ENCODE data around the gene PRRC1.

DNA sequence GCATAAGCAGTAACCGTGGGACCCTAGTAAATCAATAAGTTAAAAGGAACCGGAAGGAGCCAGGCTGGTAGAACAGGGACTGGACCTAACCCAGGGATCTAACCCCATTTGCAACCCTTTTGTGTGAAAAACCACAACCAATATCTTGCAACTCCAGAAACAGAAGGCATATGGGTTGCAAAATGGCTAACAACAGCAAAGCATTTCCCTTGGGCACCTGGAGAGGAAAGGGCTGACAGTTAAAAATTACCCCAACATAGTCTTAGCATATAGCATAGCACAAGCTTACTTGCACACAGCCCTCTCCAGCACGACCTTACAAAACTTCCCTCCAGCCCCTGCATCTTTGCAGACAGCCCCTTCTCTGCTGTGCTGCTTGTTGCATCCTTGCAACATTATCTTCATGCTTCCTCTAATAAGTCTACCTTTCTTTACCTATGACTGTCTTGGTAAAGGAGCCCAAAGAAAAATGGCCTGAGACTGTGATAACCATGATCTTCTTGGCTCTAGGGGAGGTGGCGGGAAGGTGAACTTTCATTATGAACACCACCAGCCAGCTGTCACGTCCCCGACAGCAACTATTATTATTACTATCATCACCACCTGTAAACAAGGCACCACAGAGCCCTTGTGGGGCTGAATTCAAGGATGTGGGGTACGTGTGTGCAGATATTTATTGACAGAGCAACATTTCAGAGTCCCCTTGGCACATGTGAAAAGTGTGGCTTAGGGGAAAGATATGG lies 49.8 kb downstream of the PRRC1 start:
- TF ChIP-seq, protein P1, sequence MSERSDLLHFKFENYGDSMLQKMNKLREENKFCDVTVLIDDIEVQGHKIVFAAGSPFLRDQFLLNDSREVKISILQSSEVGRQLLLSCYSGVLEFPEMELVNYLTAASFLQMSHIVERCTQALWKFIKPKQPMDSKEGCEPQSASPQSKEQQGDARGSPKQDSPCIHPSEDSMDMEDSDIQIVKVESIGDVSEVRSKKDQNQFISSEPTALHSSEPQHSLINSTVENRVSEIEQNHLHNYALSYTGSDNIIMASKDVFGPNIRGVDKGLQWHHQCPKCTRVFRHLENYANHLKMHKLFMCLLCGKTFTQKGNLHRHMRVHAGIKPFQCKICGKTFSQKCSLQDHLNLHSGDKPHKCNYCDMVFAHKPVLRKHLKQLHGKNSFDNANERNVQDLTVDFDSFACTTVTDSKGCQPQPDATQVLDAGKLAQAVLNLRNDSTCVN (tag by site-specific recombination; optimal IDR thresholded peaks at IDR 0.05): no peak
- TF ChIP-seq PRDM4 (tag by site-specific recombination; IDR thresholded peaks at IDR 0.05): no peak
- TF ChIP-seq, protein P2, sequence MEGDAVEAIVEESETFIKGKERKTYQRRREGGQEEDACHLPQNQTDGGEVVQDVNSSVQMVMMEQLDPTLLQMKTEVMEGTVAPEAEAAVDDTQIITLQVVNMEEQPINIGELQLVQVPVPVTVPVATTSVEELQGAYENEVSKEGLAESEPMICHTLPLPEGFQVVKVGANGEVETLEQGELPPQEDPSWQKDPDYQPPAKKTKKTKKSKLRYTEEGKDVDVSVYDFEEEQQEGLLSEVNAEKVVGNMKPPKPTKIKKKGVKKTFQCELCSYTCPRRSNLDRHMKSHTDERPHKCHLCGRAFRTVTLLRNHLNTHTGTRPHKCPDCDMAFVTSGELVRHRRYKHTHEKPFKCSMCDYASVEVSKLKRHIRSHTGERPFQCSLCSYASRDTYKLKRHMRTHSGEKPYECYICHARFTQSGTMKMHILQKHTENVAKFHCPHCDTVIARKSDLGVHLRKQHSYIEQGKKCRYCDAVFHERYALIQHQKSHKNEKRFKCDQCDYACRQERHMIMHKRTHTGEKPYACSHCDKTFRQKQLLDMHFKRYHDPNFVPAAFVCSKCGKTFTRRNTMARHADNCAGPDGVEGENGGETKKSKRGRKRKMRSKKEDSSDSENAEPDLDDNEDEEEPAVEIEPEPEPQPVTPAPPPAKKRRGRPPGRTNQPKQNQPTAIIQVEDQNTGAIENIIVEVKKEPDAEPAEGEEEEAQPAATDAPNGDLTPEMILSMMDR (tag by site-specific recombination; IDR thresholded peaks at IDR 0.05): no peak
